ENCODE results near the gene EOLA1.
"Not testable (repeated sequence)": the region's sequence is repeated elsewhere in the genome, so short reads cannot be mapped to it uniquely, and the experiment has no call there.

The EOLA1 gene

DNA sequence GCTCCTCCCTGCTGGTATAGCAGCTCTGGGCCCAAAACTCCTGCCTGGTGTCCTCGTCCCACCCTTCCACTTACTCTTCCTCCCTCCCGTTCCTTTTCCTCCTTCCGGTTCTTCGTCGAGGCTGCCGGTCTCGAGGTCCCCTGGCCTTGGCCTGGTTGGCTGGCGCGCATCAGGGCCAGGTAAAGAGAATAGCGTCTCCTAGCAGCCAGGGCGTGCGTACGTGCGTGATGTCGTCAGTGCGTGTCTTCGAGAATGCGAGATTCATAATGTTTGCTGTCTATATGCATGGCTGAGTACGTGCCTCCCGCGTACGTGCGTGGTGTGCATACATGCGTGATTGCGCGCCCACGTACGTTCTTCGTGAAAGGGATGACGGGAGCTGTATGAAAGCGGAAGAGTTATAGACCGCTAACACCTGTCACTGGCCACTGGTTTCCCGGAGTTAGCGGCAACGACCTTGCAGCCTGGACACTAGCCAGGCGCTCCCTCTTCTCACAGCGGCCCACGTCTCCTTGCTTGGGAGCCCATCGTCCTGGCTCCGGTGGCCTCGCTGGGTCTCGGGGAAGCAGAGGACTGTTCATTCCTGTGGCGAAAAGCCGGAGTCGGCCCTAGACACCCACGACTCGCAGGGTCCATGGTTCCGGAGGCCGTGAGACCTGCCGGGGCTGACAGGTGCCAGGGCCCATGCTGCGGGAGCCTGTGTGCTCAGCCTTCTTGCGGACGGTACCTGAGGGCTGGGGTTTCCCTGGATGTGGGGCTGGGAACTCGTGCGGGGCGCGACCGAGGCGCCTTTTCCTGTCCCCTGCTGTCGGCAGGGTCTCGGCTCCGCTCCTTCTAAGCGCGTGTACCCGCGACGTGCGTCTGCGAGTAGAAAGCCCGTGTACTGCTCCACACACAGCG, at the start of gene EOLA1:
Gene EOLA1, plus strand, starts transcription at position 392 of the 900 bp plus-strand sequence. CDS start 4,619 bp downstream, outside the sequence.
- peak; percentile 87 for DNase-seq

- DNase-seq = no peak
Measured at GRCh38 chrX:149491812-149492211, 49.0 kb upstream of the EOLA1 start.

DNA sequence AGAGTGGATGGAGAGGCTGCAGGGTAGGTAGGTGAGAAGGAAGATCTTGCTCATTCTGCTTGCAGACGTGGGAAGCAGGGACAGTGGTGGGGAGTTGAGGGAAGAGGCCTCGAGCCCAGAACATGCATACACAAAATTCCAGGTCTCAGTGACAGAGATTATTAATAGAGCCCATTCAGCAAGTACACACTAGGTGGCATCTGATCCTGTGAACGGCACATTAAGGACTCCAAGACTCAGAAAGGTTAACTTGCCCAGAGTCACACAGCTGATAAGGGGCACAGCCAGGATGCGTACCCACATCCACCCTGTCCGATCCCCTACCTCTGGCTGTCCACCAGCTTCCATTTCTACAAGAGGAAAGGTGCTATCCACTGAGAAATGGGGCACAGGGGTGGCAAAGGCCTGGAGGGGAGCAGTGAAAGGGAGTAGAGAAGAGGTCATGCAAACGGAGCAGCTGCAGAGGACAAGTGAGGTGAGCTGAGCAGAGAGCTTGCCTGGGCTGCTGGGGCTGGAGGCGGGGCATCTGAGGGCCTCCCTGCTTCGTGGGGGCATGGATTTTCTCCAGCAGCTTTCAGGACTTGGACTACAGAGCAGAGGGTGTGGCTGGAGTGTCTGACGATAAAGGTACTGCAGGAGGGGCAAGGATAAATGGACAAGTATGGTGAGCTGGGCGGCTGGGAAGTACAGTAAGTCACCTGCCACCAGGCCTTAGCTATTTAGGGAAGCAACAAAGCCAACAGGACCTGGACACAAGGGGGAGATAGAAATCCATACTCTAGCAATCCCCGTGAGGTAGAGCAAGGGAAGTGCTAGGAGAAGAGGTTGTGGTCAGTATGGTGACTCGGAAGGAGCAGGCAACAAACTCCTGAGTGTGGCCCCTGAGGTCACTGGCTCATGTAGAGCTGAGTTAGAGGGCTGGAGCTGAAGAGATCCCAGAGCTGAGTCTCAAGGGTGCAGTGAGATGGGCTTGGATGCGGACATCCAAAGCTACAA, 46.9 kb upstream of the EOLA1 start:
- no peak for DNase-seq

- DNase-seq = no peak
Measured at GRCh38 chrX:149494844-149495565, 45.8 kb upstream of the EOLA1 start.

DNA sequence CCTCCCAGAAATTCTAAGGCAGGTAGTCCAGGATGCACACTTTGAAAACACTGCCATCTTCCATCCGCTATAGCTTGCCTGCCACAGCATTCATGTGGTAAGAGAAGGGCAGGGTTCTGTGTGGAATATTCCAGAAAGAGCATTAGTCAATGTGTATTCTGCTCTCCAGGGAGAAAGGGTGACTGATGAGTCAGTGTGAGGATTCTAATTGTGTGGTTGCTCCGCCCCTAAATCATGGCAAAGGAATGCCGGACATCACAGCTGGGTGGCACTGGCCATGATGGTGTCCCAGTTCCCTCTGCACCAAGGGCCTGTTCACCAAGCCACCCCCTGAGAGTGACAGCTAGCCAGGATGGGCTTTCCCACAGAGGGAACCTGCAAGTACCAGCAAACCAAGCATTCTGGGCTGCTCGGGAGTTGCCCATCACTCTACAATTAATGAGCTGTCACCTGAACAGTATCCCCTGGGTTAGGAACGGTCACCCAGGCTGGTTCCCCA, 45.2 kb upstream of the EOLA1 start:
- no peak for DNase-seq

- DNase-seq = no peak
Measured at GRCh38 chrX:149497054-149497453, 43.8 kb upstream of the EOLA1 start.

DNA sequence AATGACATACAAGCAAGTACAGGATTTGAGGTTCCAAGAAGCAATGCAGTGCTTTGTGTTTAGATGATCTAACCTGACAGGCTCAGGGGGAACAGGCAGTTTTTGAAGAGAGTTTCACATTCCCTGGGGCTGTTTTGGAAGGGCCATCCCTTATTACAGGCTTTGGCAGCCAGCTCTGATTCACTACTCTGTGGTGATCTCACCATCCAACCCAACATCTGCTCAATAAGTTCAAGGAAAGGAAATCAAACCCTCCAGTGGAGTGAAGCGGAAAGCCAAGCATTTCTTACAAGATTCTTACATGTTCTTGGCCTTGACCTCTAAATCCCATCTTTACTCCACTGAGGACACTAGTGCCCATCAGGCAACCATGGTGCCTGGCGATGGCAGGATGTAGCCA, 43.2 kb upstream of the EOLA1 start:
- DNase-seq = no peak

- DNase-seq = no peak
Measured at GRCh38 chrX:149498767-149499166, 42.0 kb upstream of the EOLA1 start.

DNA sequence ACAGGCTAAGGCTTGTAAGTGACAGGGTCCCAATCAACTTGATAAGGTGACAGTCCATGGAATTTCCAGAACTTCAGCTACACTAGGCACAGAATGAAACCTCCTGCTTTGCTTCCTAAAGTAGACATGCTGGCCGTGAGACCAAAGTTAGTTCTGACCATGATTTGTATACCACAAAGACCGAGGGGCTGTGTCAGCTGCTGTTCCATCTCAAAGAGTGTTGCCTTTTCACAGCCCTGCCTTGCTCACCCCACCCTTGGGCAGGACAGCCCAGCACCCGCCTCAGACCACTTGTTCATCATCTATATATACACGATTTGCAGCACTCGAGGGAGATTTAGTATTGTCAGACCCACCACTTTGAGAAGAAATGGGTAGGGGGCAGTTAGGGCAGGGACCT, 41.0 kb upstream of the EOLA1 start:
- DNase-seq = no peak

GRCh38 chrX:149502923-149503322, 37.9 kb upstream of the EOLA1 start:
- not testable (repeated sequence) for DNase-seq

DNA sequence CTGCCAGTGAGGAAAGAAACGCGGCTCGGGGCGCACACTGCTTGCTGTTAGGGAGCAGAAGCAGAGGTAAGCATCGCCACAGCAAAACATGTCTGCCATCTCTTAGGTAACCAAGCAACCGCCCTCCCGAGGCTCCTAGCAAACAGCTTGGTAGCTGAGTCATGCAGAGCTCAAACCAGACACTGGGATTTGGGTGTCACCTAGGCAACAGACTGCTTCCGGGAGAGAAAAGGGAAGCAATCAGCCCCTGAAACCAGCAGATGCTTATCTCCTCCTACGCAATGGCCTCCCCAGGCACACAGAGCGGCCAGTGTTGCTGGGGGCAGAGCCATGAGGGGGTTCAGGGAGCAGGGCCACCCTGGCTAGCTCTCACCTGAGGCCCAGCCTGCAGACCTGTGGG, 37.4 kb upstream of the EOLA1 start:
- DNase-seq = peak; percentile 12

- no peak for DNase-seq
Measured at GRCh38 chrX:149504226-149504914, 36.4 kb upstream of the EOLA1 start.

GRCh38 chrX:149504915-149505651, 35.7 kb upstream of the EOLA1 start, which contains the start of gene IDS:
TSS of gene IDS (minus strand) at chrX:149505306. CDS start at chrX:149505137, 169 bp downstream.
- peak; percentile 74 for DNase-seq

DNA sequence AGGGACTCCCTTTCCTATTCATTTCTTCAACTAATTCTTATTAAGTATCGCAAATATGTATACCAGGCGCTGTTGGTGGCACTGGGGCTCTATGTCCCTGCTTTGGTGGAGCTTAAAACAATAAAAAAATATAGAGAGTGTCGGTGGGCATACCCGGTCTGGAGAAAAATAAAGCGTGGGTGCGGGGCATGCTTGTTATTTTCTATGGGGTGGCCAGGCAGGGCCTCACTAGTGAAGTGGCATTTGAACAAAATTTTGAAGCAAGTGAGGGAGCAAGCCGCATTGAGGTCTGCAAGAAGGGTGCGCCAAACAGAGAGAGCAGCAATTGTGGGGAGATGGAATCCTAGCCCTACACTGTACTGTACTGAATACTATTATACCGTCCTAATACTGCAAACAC, 35.1 kb upstream of the EOLA1 start:
- no peak for DNase-seq

GRCh38 chrX:149506349-149506748, 34.5 kb upstream of the EOLA1 start:
- no peak for DNase-seq

DNA sequence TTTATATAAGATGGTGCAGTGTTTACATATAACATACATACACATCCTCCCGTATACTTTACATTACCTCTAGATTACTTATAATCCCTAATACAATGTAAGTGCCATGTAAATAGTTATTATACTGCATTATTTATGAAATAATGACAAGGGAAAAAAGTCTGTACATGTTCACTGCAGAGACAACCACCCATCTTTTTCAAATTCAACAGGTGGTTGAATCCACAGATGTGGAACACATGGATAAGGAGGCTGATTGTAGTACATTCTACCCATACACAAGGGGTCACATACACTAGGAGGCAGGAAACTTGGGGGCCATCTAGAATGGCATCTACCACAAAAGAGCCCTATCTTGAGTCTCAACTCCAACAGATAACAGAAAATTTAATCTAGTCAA, 32.3 kb upstream of the EOLA1 start:
- no peak for DNase-seq

GRCh38 chrX:149510386-149510785, 30.4 kb upstream of the EOLA1 start:
- DNase-seq = no peak

GRCh38 chrX:149511081-149511480, 29.7 kb upstream of the EOLA1 start:
- no peak for DNase-seq

DNA sequence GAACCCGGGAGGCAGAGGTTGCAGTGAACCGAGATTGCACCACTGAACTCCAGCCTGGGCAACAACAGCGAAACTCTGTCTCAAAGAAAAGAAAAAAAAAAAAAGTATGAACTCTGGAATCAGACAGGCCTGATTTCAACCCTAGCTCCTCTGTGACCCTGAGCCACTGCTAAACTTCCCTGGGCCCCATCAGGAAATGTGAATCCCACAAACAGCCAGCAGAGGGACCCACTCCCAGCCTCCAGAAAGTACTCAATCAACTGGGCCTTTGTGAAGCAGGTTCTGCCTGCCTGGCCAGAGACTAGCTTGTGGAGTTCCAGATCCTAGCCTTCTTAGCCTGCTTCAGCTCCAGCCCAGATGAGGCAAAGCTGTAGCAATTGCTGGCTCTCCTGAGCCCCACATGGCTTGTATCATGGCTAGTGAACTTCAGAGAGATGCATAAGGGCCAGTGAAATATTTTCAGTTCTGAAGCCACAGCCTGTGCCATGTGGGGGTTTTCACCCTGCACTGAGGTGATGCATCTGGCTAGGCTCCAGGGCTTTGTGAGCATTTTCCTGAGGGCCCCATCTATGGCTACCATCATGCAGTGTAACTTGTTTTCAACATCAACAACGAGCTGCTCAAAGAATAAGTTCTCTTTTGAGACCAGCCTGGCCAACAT, 28.5 kb upstream of the EOLA1 start:
- DNase-seq = peak; percentile 18

GRCh38 chrX:149513825-149514428, 26.9 kb upstream of the EOLA1 start:
- DNase-seq = no peak
